Gastroesophageal sphincter (tissue), 4 donors: ENCODE data around the gene ATP5F1D. TPM values are rescaled to one million over a fixed set of nuclear protein-coding genes. Genes with fewer than 3 reads are reported as not detected.

Experiments used
- ATAC-seq: fragments of 150-250 bp; one replicate; pipeline ENCODE4 v1.9.1; 2016; ENCODE audit warnings: mild to moderate bottlenecking, moderate library complexity
- H3K27ac ChIP-seq, 4 donors: fragments of 200-600 bp; sonication (generic) in 3 of 4; 1 replicate in 3 of 4; 2 replicates in 1 of 4; pipeline ENCODE4 v1.5.1; 2016 to 2019
- H3K27me3 ChIP-seq: fragments of 200-600 bp; sonication (generic); one replicate; pipeline ENCODE4 v1.5.1; 2019
- H3K36me3 ChIP-seq, 2 donors: fragments of 200-600 bp; sonication (generic); one replicate each; pipeline ENCODE4 v1.5.1; 2019; ENCODE audit warnings: control low read depth in 1 of 2
- H3K4me1 ChIP-seq, 3 donors: fragments of 200-600 bp; sonication (generic); 1 replicate in 2 of 3; 2 replicates in 1 of 3; pipeline ENCODE4 v1.5.1; 2016 to 2019; ENCODE audit warnings: control low read depth in 2 of 3
- H3K4me3 ChIP-seq, 2 donors: fragments of 200-600 bp; sonication (generic); one replicate each; pipeline ENCODE4 v1.5.1; 2019; ENCODE audit warnings: mild to moderate bottlenecking in 1 of 2, moderate library complexity in 1 of 2
- H3K9me3 ChIP-seq, 3 donors: fragments of 200-600 bp; sonication (generic); one replicate each; pipeline ENCODE4 v1.5.1; 2017 to 2019; ENCODE audit warnings: control low read depth in 2 of 3
- CTCF ChIP-seq, 4 experiments: fragments of 200-600 bp in 2 of 4; fragments of 450-650 bp in 2 of 4; sonication (generic) in 1 of 4; IDR thresholded peaks; one replicate each; pipeline ENCODE4 v1.5.1; 2017 to 2019; ENCODE audit warnings: antibody characterized with exemption in 4 of 4, mild to moderate bottlenecking in 2 of 4, moderate library complexity in 2 of 4
- EP300 ChIP-seq: sonication (generic); formaldehyde crosslinking; IDR thresholded peaks from one replicate; pipeline ENCODE4 v1.6.1; 2017; ENCODE audit warnings: antibody characterized with exemption, mild to moderate bottlenecking
- POLR2A ChIP-seq, 2 donors: fragments of 450-650 bp; IDR thresholded peaks; one replicate each; pipeline ENCODE4 v1.6.1; 2017; ENCODE audit warnings: antibody characterized with exemption in 2 of 2, mild to moderate bottlenecking in 2 of 2, moderate library complexity in 1 of 2
- POLR2AphosphoS5 ChIP-seq: sonication (generic); formaldehyde crosslinking; IDR thresholded peaks from one replicate; pipeline ENCODE4 v1.6.1; 2017; ENCODE audit warnings: antibody characterized with exemption
- WGBS, 2 donors: methylation state at CpG; one replicate each; pipeline ENCODE4 v1.1.5; 2018; ENCODE audit warnings: low coverage in 1 of 2; 5-methylcytosine and 5-hydroxymethylcytosine counted together
- total RNA-seq, 4 donors: library from RNA; depleted of rRNA; stranded (reverse); fragments of >200 nt; gene quantifications; one replicate each; pipeline ENCODE4 v1.1.0, GENCODE V29; 2016

The ATP5F1D gene
- total RNA-seq, 4 donors from 2014 or later, result 62.3 to 116 (median 84.1) TPM

- no peak overlapping the region for H3K4me3 ChIP-seq
- TF ChIP-seq POLR2AphosphoS5 (no peak), POLR2A (IDR thresholded peaks at IDR 0.05) (no peak), EP300 (no peak), CTCF (IDR thresholded peaks at IDR 0.05) (no peak)
- WGBS, 2 donors, result no CpG with 5 or more reads among the region's 53 CpGs
- no peak overlapping the region for H3K27ac ChIP-seq
- H3K36me3 ChIP-seq, result peaks cover 0 to 30% of the 10 kb centered on the region in 2 donors
- no peaks in the 10 kb centered on the region for H3K9me3 ChIP-seq
- peaks cover 31% of the 10 kb centered on the region for H3K27me3 ChIP-seq
- H3K4me1 ChIP-seq, result peaks cover 0 to 33% (median 8%) of the 10 kb centered on the region in 3 donors
- ATAC-seq, result no peak
Observed at GRCh38 chr19:1280636-1281568, 39.4 kb downstream of the ATP5F1D start.

- ATAC-seq, result no peak
- Histone ChIP-seq H3K27me3 (peaks cover 39% of the 10 kb centered on the region), H3K36me3 (peaks cover 0 to 30% of the 10 kb centered on the region in 2 donors), H3K4me1 (peaks cover 0 to 30% (median 5%) of the 10 kb centered on the region in 3 donors), H3K27ac (no peak overlapping the region), H3K9me3 (no peaks in the 10 kb centered on the region), H3K4me3 (no peak overlapping the region)
- TF ChIP-seq CTCF (IDR thresholded peaks at IDR 0.05), result no peak
- no peak for TF ChIP-seq POLR2A (IDR thresholded peaks at IDR 0.05)
- TF ChIP-seq POLR2AphosphoS5, result no peak
- WGBS, 2 donors, result 17 to 34% methylated on average over 1 to 8 of the region's 15 CpGs
Observed at GRCh38 chr19:1281569-1282287, 40.2 kb downstream of the ATP5F1D start.

- Histone ChIP-seq H3K27ac (no peak overlapping the region), H3K9me3 (no peaks in the 10 kb centered on the region), H3K27me3 (peaks cover 48% of the 10 kb centered on the region), H3K4me3 (no peak overlapping the region), H3K4me1 (peaks cover 0 to 34% (median 3%) of the 10 kb centered on the region in 3 donors), H3K36me3 (peaks cover 0 to 21% of the 10 kb centered on the region in 2 donors)
- TF ChIP-seq EP300 (no peak), POLR2A (IDR thresholded peaks at IDR 0.05) (no peak), CTCF (IDR thresholded peaks at IDR 0.05) (no peak), POLR2AphosphoS5 (no peak)
- ATAC-seq, result no peak
- WGBS, 2 donors, result 100% methylated on average over 1 of the region's 18 CpGs; no CpG with 5 or more reads in 1 of the 2 donors
Observed at GRCh38 chr19:1282588-1283206, 41.1 kb downstream of the ATP5F1D start.

- no peak for TF ChIP-seq EP300
- no peak for TF ChIP-seq POLR2AphosphoS5
- TF ChIP-seq CTCF (IDR thresholded peaks at IDR 0.05), result no peak
- no peak for TF ChIP-seq POLR2A (IDR thresholded peaks at IDR 0.05)
- Histone ChIP-seq H3K4me1 (peaks cover 0 to 37% (median 3%) of the 10 kb centered on the region in 3 donors), H3K36me3 (peaks cover 0 to 15% of the 10 kb centered on the region in 2 donors), H3K4me3 (no peak overlapping the region), H3K9me3 (no peaks in the 10 kb centered on the region), H3K27ac (no peak overlapping the region), H3K27me3 (peaks cover 55% of the 10 kb centered on the region)
- WGBS, 2 donors, result 67% methylated on average over 3 of the region's 29 CpGs; no CpG with 5 or more reads in 1 of the 2 donors
- ATAC-seq, result no peak
Observed at GRCh38 chr19:1283207-1283916, 41.8 kb downstream of the ATP5F1D start.
